ENCODE measurements around the gene AMER2. TPM values are rescaled to one million over a fixed set of nuclear protein-coding genes. Genes with fewer than 3 reads are reported as not detected.
"Not testable (repeated sequence)": the region's sequence is repeated elsewhere in the genome, so short reads cannot be mapped to it uniquely, and the experiment has no call there.

AMER2 gene
- total RNA-seq, 1 experiment from 2014 or later = not detected

GRCh38 chr13:25180775-25181537 lies 8.9 kb upstream of the AMER2 start:
- DNase-seq (ENCODE audit: low read depth) = no peak

GRCh38 chr13:25179832-25180774 lies 8.0 kb upstream of the AMER2 start:
- DNase-seq (ENCODE audit: low read depth) = no peak

- DNase-seq (ENCODE audit: low read depth) = no peak
Observed at GRCh38 chr13:25179011-25179410, 6.9 kb upstream of the AMER2 start.

DNA sequence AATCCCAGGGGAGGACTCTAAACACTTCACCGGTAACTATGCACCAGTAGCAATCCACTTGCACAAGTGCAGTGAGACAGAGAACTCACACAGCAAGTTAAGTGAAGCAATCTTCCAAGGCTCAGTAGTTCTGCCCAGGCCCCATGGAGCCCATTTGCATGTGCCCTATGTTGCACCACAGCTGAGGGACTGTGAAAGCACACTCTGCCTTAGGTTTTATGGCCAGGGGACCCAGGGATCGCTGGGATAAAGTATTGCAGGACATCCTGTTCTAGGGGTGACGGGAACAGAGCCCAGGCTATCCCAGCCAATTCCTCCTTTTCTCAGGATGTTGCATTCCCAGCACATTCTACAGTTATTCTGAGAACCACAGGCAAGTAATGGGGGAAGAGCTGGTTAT lies 6.0 kb upstream of the AMER2 start:
- no peak for DNase-seq (ENCODE audit: low read depth)

DNA sequence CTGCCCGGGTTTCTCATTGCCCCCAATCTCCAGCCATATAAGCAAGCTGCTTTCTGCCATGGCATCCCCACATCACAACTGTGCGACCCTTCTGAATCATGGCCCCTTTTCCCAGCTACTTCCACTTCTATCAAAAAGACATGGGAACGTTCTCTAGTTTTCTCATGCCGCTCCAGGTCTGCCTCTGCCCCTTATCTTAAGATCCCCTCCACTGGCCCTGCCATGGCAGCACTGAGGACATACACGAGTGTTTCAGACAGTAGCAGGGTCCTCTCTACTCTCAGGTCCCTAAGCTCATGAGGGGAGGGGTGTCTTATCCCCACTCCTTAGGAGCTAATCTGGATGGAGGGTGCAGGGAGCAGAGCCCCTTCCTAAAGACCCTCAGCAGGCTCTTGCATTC lies 5.5 kb upstream of the AMER2 start:
- DNase-seq (ENCODE audit: low read depth) = no peak

DNA sequence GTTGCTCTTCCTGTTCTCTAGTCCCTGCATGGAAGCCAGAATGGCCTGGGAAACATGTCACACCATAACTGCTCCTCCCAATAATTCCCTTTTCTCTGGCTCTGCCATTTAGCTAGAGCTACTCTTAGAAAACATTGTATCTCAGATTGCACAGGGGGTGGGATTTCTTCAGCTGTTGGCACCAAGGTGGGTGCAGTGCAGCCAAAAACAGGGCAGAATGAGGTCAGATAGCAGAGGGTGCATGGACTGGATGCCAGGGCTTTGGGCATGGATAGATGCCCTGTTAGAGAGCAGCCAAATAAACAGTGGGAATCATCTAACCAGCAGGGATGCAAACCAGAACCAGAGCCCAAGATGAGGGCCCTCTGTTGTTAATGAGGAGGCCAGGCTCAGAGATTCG lies 4.9 kb upstream of the AMER2 start:
- no peak for DNase-seq (ENCODE audit: low read depth)

GRCh38 chr13:25175431-25175830 lies 3.3 kb upstream of the AMER2 start:
- no peak for DNase-seq (ENCODE audit: low read depth)

DNA sequence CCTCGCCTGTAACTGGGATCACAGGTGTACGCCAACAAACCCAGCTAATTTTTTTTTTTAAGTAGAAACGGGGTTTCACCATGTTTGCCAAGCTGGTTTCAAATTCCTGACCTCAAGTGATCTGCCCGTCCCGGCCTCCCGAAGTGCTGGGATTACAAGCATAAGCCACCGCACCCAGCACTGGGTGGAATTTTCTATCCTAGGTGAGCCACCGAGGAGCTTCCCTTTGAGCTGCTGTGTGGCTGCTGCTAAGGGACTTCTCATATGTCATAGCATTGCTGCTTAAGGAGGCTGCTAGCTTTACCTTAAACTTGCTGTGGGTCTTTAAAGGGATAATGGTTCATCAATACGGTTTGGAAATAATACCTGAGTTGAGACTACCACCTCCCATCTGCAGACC lies 2.9 kb upstream of the AMER2 start:
- DNase-seq (ENCODE audit: low read depth) = no peak

DNA sequence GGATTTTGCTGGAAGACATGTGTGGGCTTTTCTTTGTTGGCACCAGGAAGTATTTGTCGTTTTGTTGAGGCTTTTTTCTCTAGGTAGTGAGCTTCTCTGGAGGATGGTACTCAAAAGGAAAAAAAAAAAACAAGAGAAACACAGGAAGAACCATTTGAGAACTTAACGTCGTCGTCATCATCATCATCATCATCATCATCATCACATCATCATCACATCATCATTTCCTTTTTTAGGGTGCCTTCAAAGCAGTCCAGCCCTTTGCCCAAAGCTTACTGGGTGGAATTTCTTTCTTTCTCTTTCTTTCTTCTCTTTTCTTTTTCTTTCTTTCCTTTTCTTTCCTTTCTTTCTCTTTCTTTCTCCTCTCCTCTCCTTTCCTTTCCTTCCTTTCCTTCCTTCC lies 2.2 kb upstream of the AMER2 start:
- no peak for DNase-seq (ENCODE audit: low read depth)

GRCh38 chr13:25172303-25172630 lies 179 bp upstream of the AMER2 start:
- DNase-seq (ENCODE audit: low read depth) = no peak

- DNase-seq (ENCODE audit: low read depth) = no peak
Observed at GRCh38 chr13:25171170-25171516, 945 bp downstream of the AMER2 start.

GRCh38 chr13:25170554-25171111 lies 1.5 kb downstream of the AMER2 start:
- no peak for DNase-seq (ENCODE audit: low read depth)

GRCh38 chr13:25169951-25170553 lies 2.0 kb downstream of the AMER2 start:
- no peak for DNase-seq (ENCODE audit: low read depth)

- DNase-seq (ENCODE audit: low read depth) = no peak
Observed at GRCh38 chr13:25169356-25169755, 2.7 kb downstream of the AMER2 start.

DNA sequence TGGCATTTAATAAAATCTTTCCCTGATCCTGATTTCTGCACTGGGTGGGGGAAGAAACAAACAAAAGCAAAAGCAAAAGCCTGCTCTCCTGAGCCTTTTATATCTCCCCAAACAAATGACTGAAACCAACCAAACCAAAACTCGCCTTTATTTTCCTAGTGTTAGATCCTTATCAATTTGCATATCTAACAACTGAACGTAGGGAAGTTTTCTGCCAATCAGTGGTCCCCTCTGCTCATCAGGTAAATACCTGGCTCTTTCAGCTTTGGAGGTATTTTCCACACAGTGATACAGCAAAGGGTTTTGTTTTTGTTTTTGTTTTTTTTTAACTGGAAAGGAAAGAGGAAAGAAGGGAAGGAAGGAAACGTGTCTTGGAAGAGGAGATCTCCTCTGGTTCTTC lies 3.3 kb downstream of the AMER2 start:
- DNase-seq (ENCODE audit: low read depth) = no peak

DNA sequence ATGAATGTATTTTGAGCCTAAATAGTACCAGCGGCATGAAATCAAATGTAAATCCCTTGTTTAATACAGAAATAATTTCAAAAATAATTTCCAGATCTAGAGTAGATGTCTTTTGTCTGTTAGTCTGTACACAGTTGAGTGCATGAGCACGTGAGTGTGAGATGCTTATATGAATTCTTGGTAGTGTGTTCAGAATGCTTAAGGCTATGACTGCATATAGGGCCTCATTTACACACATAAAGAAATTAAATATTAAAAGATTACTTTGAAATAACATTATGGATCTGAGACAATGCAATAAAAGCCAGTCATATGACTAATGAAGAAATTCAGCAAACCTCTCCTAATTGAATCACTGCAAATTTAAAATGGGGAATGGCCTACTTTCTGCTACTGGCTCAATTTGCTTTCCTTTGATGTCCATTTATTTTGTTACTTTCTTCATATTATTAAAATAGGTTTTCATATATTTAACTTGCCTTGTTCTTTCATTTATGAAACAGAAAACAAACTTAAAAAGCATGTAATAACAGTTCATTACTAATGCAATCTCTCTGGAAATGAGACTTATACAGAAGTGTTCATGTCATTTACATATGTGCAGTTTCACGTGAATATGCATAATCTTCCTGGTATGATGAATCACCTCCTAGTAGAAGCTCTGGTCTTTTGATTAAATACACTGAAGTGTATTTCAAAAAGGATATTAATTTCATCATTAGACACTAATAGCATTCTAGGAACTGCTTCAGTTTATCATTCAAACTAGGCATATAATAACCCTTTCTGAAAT lies 4.5 kb downstream of the AMER2 start:
- no peak for DNase-seq (ENCODE audit: low read depth)

DNA sequence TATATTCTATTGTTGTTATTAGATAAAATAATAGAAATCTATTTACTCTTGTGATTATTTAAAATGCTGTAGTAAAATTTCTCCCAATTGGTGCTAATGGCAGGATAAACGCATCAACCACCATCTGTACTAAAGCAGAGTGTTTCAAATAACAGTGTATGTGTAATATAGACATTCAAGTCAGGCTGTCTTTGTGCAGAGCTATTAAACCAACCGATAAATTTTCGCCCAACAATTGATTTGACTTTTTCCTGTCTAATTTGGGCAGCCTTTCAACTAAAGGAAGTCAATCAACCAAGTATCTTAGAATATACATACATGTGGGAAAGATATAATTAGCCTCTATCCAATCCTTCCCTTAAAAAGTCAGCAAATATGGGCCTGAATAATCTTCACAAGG lies 5.8 kb downstream of the AMER2 start:
- no peak for DNase-seq (ENCODE audit: low read depth)

GRCh38 chr13:25165663-25166062 lies 6.4 kb downstream of the AMER2 start:
- DNase-seq (ENCODE audit: low read depth) = no peak

GRCh38 chr13:25165163-25165562 lies 6.9 kb downstream of the AMER2 start:
- DNase-seq (ENCODE audit: low read depth) = not testable (repeated sequence)

DNA sequence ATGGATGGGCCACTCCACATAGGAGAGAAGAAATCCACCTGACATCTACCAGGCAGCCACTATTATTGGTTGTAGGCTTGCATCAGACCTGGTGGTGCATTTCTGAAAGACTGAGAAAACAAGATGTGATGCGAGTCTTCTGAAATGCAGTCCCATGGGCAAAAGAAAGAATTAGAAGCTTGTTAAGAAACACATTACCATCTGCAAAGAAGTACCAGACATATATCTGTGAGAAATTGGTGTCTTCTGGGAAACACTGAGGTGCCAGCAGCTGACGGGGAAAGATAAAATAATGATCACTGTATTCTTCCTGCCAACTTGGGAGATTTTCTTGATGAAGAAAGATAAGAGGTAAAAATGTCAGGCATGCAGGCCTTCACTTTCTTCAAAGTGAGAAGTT lies 14.4 kb downstream of the AMER2 start:
- no peak for DNase-seq (ENCODE audit: low read depth)

- DNase-seq (ENCODE audit: low read depth) = no peak
Observed at GRCh38 chr13:25153736-25154135, 18.4 kb downstream of the AMER2 start.

Measured in M059J (cell line).